Activated naive CD4-positive, alpha-beta T cell treated with anti-CD3 and anti-CD28 coated beads, Interleukin-2, amount 50 U/mL, for 72 hours (primary cell): ENCODE measurements around the gene RADX. TPM values are rescaled to one million over a fixed set of nuclear protein-coding genes. Genes with fewer than 3 reads are reported as not detected.

Source experiments
- ATAC-seq, 2 donors: fragments of 150-1000 bp; cut with Tn5 transposase; 2 replicates each; pipeline ENCODE4 v1.10.0; 2021; ENCODE audit warnings: mild to moderate bottlenecking in 2 of 2, moderate library complexity in 2 of 2
- DNase-seq, 2 donors: peaks; one replicate each; pipeline ENCODE4 v3.0.0; 2021 to 2022; ENCODE audit warnings: low spot score in 2 of 2
- H3K27ac Mint-ChIP-seq, 2 donors: one replicate each; pipeline ENCODE4 v1.8.0; 2022; ENCODE audit warnings: mild to moderate bottlenecking in 2 of 2, mixed read lengths in 2 of 2
- H3K36me3 Mint-ChIP-seq, 2 donors: one replicate each; pipeline ENCODE4 v1.8.0; 2022; ENCODE audit warnings: mixed read lengths in 2 of 2
- H3K9me3 Mint-ChIP-seq, 2 donors: one replicate each; pipeline ENCODE4 v1.8.0; 2022; ENCODE audit warnings: mixed read lengths in 2 of 2
- total RNA-seq, 2 donors: library from RNA; stranded (reverse); gene quantifications; one replicate each; pipeline ENCODE4 v1.2.3, GENCODE V29; 2022

RADX gene
- total RNA-seq: 10 to 100 TPM; 12.0 to 12.1 TPM

GRCh38 chrX:106611679-106612392 is at the start of gene RADX:
Gene RADX (plus strand): TSS chrX:106611978. CDS start chrX:106612081, 103 bp downstream.
- peaks cover 6 to 9% of the 10 kb centered on the region in 2 donors for H3K36me3 Mint-ChIP-seq
- no peaks in the 10 kb centered on the region for H3K9me3 Mint-ChIP-seq
- peak; percentile 96 to 98 for ATAC-seq
- peak within 1 kb of the TSS; percentile 89 to 93 for H3K27ac Mint-ChIP-seq
- DNase-seq: peak; percentile 78 to 80

GRCh38 chrX:106564986-106565385 is 46.8 kb upstream of the RADX start:
- DNase-seq: no peak
- ATAC-seq: no peak
- Mint-ChIP-seq H3K36me3 (no peaks in the 10 kb centered on the region), H3K9me3 (no peaks in the 10 kb centered on the region), H3K27ac (no peak overlapping the region)

GRCh38 chrX:106566362-106566761 is 45.4 kb upstream of the RADX start:
- Mint-ChIP-seq H3K36me3 (no peaks in the 10 kb centered on the region), H3K27ac (no peak overlapping the region), H3K9me3 (no peaks in the 10 kb centered on the region)
- DNase-seq: no peak
- no peak for ATAC-seq

GRCh38 chrX:106581856-106582255 is 29.9 kb upstream of the RADX start:
- no peak overlapping the region for H3K27ac Mint-ChIP-seq
- H3K9me3 Mint-ChIP-seq: peaks cover 0 to 4% of the 10 kb centered on the region in 2 donors
- DNase-seq: no peak
- ATAC-seq: no peak
- peaks cover 0 to 9% of the 10 kb centered on the region in 2 donors for H3K36me3 Mint-ChIP-seq

GRCh38 chrX:106585478-106585877 is 26.3 kb upstream of the RADX start:
- DNase-seq (no peak), ATAC-seq (no peak)
- Mint-ChIP-seq H3K9me3 (peaks cover 0 to 4% of the 10 kb centered on the region in 2 donors), H3K27ac (no peak overlapping the region), H3K36me3 (no peaks in the 10 kb centered on the region)

- ATAC-seq: peak; percentile 92 to 100
- H3K9me3 Mint-ChIP-seq: peaks cover 0 to 4% of the 10 kb centered on the region in 2 donors
- H3K27ac Mint-ChIP-seq: no peak overlapping the region
- peak in 1 of 2 donors; percentile 1 for DNase-seq
- H3K36me3 Mint-ChIP-seq: no peaks in the 10 kb centered on the region
Measured at GRCh38 chrX:106588801-106589200, 23.0 kb upstream of the RADX start.

GRCh38 chrX:106599411-106599810 is 12.4 kb upstream of the RADX start:
- no peaks in the 10 kb centered on the region for H3K9me3 Mint-ChIP-seq
- ATAC-seq (no peak), DNase-seq (no peak)
- no peaks in the 10 kb centered on the region for H3K36me3 Mint-ChIP-seq
- H3K27ac Mint-ChIP-seq: no peak overlapping the region

GRCh38 chrX:106606571-106606970 is 5.2 kb upstream of the RADX start:
- Mint-ChIP-seq H3K9me3 (no peaks in the 10 kb centered on the region), H3K36me3 (no peaks in the 10 kb centered on the region), H3K27ac (no peak overlapping the region)
- no peak for DNase-seq
- ATAC-seq: no peak

GRCh38 chrX:106608016-106608415 is 3.8 kb upstream of the RADX start:
- ATAC-seq: peak in 1 of 2 donors; percentile 25
- DNase-seq: no peak

GRCh38 chrX:106611317-106611678 is 480 bp upstream of the RADX start:
- peak overlapping the region; percentile 89 to 93 for H3K27ac Mint-ChIP-seq
- peaks cover 6 to 9% of the 10 kb centered on the region in 2 donors for H3K36me3 Mint-ChIP-seq
- DNase-seq: no peak
- H3K9me3 Mint-ChIP-seq: no peaks in the 10 kb centered on the region
- no peak for ATAC-seq

More at GRCh38 chrX:106608016-106608415, 3.8 kb upstream of the RADX start:
- H3K36me3 Mint-ChIP-seq: peaks cover 6 to 9% of the 10 kb centered on the region in 2 donors
- no peaks in the 10 kb centered on the region for H3K9me3 Mint-ChIP-seq
- no peak overlapping the region for H3K27ac Mint-ChIP-seq

- no peak for DNase-seq
- H3K36me3 Mint-ChIP-seq: peaks cover 6 to 9% of the 10 kb centered on the region in 2 donors
- H3K27ac Mint-ChIP-seq: peak overlapping the region; percentile 89 to 93
- H3K9me3 Mint-ChIP-seq: no peaks in the 10 kb centered on the region
- ATAC-seq: peak in 1 of 2 donors; percentile 10
Measured at GRCh38 chrX:106612393-106612763, 600 bp downstream of the RADX start.

GRCh38 chrX:106613277-106613676 is 1.5 kb downstream of the RADX start:
- Mint-ChIP-seq H3K9me3 (no peaks in the 10 kb centered on the region), H3K27ac (peak overlapping the region; percentile 81 to 89), H3K36me3 (peaks cover 6 to 9% of the 10 kb centered on the region in 2 donors)
- no peak for ATAC-seq
- no peak for DNase-seq

- no peak for ATAC-seq
- no peak overlapping the region for H3K27ac Mint-ChIP-seq
Measured at GRCh38 chrX:106615041-106615440, 3.3 kb downstream of the RADX start.

GRCh38 chrX:106619797-106620196 is 8.0 kb downstream of the RADX start:
- Mint-ChIP-seq H3K27ac (no peak overlapping the region), H3K36me3 (no peaks in the 10 kb centered on the region), H3K9me3 (no peaks in the 10 kb centered on the region)
- DNase-seq (no peak), ATAC-seq (no peak)

More at GRCh38 chrX:106615041-106615440, 3.3 kb downstream of the RADX start:
- H3K36me3 Mint-ChIP-seq: peaks cover 6 to 9% of the 10 kb centered on the region in 2 donors
- H3K9me3 Mint-ChIP-seq: no peaks in the 10 kb centered on the region
- DNase-seq: no peak

GRCh38 chrX:106621836-106622235 is 10.1 kb downstream of the RADX start:
- no peak for DNase-seq
- no peaks in the 10 kb centered on the region for H3K9me3 Mint-ChIP-seq
- H3K27ac Mint-ChIP-seq: no peak overlapping the region
- no peak for ATAC-seq
- no peaks in the 10 kb centered on the region for H3K36me3 Mint-ChIP-seq

GRCh38 chrX:106626789-106627188 is 15.0 kb downstream of the RADX start:
- Mint-ChIP-seq H3K36me3 (no peaks in the 10 kb centered on the region), H3K27ac (no peak overlapping the region)
- ATAC-seq: no peak

GRCh38 chrX:106631615-106632014 is 19.8 kb downstream of the RADX start:
- Mint-ChIP-seq H3K36me3 (no peaks in the 10 kb centered on the region), H3K9me3 (no peaks in the 10 kb centered on the region), H3K27ac (no peak overlapping the region)
- DNase-seq: no peak
- no peak for ATAC-seq

More at GRCh38 chrX:106626789-106627188, 15.0 kb downstream of the RADX start:
- no peaks in the 10 kb centered on the region for H3K9me3 Mint-ChIP-seq
- DNase-seq: no peak
